ENCODE results near the gene KIF18B.
A peak's percentile ranks its signal among the peaks of the same experiment; 100 is the strongest.

KIF18B gene

DNA sequence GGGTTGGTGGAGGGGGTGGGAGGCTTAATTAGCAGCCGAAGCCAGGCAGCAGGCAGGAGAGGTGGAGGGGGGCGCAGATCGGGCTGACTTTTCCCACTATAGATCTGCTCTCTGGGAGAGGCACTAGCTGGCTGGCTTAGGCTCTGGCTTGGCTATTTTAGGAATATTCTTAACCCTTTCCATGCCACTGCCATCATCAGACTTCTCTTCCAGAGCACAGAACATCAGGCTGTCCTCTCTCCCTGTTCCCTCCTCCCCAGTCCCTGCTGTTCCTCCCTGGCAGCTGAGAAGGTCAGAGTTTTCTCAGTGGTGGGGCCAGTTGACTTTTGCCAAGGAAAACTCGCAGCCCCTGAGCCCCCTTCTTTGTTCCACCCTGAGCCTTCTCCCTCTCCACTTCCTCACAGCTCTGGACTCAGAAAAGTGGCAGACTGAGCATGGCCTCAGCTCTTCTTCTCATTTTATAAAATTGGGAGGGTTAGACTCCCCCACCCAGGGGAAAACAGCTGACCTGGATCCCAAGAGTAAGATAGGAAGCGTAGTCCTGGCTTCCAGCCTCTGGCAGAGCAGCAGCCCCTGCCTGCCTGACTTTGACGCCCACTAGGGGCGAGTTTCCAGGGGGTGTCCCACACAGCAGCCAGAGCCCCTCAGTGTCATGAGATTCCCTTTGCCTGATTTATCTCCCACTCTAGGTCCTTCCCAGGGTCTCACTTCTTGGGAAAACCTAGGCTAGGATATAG lies 30.4 kb upstream of the KIF18B start:
- H3K4me3 ChIP-seq (ENCODE audit: insufficient read length, low read depth), result no peak overlapping the region
- H3K9ac ChIP-seq (ENCODE audit: insufficient read length, low read depth), result no peak overlapping the region
- DNase-seq (ENCODE audit: low read depth, low spot score), result no peak
- no peaks in the 10 kb centered on the region for H3K36me3 ChIP-seq (ENCODE audit: insufficient read depth, insufficient read length, low read length)
- peaks cover 21% of the 10 kb centered on the region for H3K4me1 ChIP-seq (ENCODE audit: insufficient read depth, insufficient read length)
- H3K9me3 ChIP-seq (ENCODE audit: insufficient read depth, low read length), result no peaks in the 10 kb centered on the region
- no peak for TF ChIP-seq YY1 (IDR thresholded peaks at IDR 0.05; ENCODE audit: insufficient read depth, insufficient read length)
- TF ChIP-seq SUZ12 (IDR thresholded peaks at IDR 0.05; ENCODE audit: extremely low read depth, insufficient read depth, insufficient read length), result no peak
- no peak for TF ChIP-seq ZNF274 (IDR thresholded peaks at IDR 0.05; ENCODE audit: low read depth, low read length)
- H3K27me3 ChIP-seq (ENCODE audit: insufficient read depth, insufficient read length), result peaks cover 17% of the 10 kb centered on the region

DNA sequence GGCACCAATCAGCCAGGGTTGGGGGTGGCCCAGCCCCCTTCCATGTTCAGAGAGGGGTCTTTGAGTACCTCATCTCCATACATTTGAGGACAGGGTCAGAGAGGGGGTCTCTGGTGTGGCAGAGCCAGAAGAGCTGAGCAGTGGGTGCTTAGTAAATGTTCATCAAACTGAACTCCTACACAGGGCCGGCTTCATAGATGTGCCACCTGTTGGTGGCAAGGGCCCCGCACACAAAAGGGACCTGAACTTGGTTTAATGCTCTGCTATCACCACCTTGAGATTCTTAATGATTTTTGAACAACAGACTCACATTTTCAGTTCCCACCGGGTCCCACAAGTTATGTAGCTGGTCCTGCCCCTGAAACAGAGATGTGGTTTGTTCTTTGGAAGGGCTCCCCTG lies 29.5 kb upstream of the KIF18B start:
- Histone ChIP-seq H3K9me3 (ENCODE audit: insufficient read depth, low read length) (no peaks in the 10 kb centered on the region), H3K9ac (ENCODE audit: insufficient read length, low read depth) (no peak overlapping the region), H3K4me1 (ENCODE audit: insufficient read depth, insufficient read length) (peaks cover 21% of the 10 kb centered on the region), H3K27me3 (ENCODE audit: insufficient read depth, insufficient read length) (peaks cover 24% of the 10 kb centered on the region), H3K4me3 (ENCODE audit: insufficient read length, low read depth) (no peak overlapping the region), H3K36me3 (ENCODE audit: insufficient read depth, insufficient read length, low read length) (no peaks in the 10 kb centered on the region)
- DNase-seq (ENCODE audit: low read depth, low spot score), result no peak
- no peak for TF ChIP-seq YY1 (IDR thresholded peaks at IDR 0.05; ENCODE audit: insufficient read depth, insufficient read length)
- TF ChIP-seq SUZ12 (IDR thresholded peaks at IDR 0.05; ENCODE audit: extremely low read depth, insufficient read depth, insufficient read length), result no peak
- no peak for TF ChIP-seq ZNF274 (IDR thresholded peaks at IDR 0.05; ENCODE audit: low read depth, low read length)

DNA sequence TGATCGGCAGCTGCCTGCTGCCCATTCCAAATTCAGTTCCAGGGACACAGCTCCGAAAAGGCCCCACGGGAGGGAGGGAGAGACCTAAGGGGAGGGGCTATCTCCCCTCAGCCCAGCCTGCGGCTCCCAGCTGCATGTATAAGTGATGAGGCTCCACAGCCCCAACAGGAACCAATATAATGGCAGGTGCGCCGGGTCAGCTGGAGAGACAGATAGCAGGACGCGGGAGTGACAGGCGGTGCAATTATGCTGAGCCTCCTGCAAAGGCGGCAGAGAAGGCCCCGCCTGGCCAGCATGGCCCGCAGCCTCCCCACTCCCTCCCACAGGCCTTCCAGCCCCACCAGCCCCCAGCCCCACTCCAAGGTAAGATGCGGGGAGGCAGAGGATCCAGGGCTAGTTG lies 28.6 kb upstream of the KIF18B start:
- Histone ChIP-seq H3K36me3 (ENCODE audit: insufficient read depth, insufficient read length, low read length) (no peaks in the 10 kb centered on the region), H3K27me3 (ENCODE audit: insufficient read depth, insufficient read length) (peaks cover 33% of the 10 kb centered on the region), H3K4me1 (ENCODE audit: insufficient read depth, insufficient read length) (peaks cover 23% of the 10 kb centered on the region), H3K4me3 (ENCODE audit: insufficient read length, low read depth) (no peak overlapping the region), H3K9ac (ENCODE audit: insufficient read length, low read depth) (no peak overlapping the region), H3K9me3 (ENCODE audit: insufficient read depth, low read length) (no peaks in the 10 kb centered on the region)
- DNase-seq (ENCODE audit: low read depth, low spot score), result no peak
- TF ChIP-seq SUZ12 (IDR thresholded peaks at IDR 0.05; ENCODE audit: extremely low read depth, insufficient read depth, insufficient read length) (no peak), YY1 (IDR thresholded peaks at IDR 0.05; ENCODE audit: insufficient read depth, insufficient read length) (no peak), ZNF274 (IDR thresholded peaks at IDR 0.05; ENCODE audit: low read depth, low read length) (no peak)

DNA sequence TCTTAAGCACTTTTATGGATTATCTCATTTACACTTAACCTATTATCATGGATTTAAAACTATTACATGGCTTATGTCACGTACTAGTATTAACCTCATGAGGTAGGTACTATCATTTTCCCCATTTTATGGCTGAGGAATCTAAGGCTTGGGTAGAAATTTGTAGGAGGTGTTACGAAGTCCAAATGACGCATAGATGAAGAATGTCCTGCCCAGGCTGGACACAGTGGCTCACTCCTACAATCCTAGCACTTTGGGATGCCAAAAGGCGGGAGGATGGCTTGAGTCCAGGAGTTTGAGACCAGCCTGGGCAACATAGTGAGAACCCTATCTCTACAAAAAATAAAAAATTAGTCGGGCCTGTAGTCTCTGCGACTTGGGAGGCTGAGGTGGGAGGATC lies 25.4 kb upstream of the KIF18B start:
- no peak for DNase-seq (ENCODE audit: low read depth, low spot score)
- no peak overlapping the region for H3K4me3 ChIP-seq (ENCODE audit: insufficient read length, low read depth)

DNA sequence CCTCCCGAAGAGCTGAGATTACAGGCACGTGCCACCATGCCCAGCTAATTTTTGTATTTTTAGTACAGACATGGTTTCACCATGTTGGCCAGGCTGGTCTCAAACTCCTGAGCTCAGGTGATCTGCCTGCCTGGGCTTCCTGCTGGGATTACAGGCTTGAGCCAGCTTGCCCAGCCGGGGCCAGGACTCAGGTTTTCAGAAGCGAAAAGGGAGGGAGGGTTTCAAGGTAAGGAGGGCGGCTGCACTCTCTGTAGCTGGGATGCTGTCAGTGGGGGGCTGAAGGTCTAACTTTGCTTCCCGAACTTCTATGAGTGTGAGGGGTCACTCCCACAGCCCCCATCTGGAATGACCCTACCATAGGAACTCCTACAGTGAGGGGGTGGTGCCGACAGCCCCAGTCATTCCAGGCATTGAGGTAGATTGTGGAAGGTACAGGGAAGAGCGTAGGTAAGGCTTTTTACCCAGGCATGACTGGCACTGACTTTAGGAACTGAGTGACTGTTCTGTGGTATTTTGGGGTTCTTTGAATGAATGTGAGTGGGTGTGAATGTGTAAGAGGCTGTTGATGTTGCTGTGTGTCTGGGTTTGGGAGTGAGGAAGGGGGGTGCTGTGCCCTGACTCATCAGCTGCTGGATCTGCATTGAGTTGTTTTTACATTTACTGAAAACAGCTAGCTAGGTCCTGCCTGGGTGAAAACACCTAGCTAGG lies 24.4 kb upstream of the KIF18B start:
- H3K4me3 ChIP-seq (ENCODE audit: insufficient read length, low read depth), result peak overlapping the region; percentile 9
- H3K27me3 ChIP-seq (ENCODE audit: insufficient read depth, insufficient read length), result peaks cover 60% of the 10 kb centered on the region
- H3K36me3 ChIP-seq (ENCODE audit: insufficient read depth, insufficient read length, low read length), result no peaks in the 10 kb centered on the region
- no peak for DNase-seq (ENCODE audit: low read depth, low spot score)
- no peak for TF ChIP-seq SUZ12 (IDR thresholded peaks at IDR 0.05; ENCODE audit: extremely low read depth, insufficient read depth, insufficient read length)
- TF ChIP-seq ZNF274 (IDR thresholded peaks at IDR 0.05; ENCODE audit: low read depth, low read length), result no peak
- no peak for TF ChIP-seq YY1 (IDR thresholded peaks at IDR 0.05; ENCODE audit: insufficient read depth, insufficient read length)
- H3K9me3 ChIP-seq (ENCODE audit: insufficient read depth, low read length), result no peaks in the 10 kb centered on the region
- H3K4me1 ChIP-seq (ENCODE audit: insufficient read depth, insufficient read length), result peaks cover 14% of the 10 kb centered on the region
- no peak overlapping the region for H3K9ac ChIP-seq (ENCODE audit: insufficient read length, low read depth)

More for the DNA sequence above, 25.4 kb upstream of the KIF18B start:
- peaks cover 18% of the 10 kb centered on the region for H3K4me1 ChIP-seq (ENCODE audit: insufficient read depth, insufficient read length)
- H3K9ac ChIP-seq (ENCODE audit: insufficient read length, low read depth), result no peak overlapping the region
- TF ChIP-seq ZNF274 (IDR thresholded peaks at IDR 0.05; ENCODE audit: low read depth, low read length) (no peak), YY1 (IDR thresholded peaks at IDR 0.05; ENCODE audit: insufficient read depth, insufficient read length) (no peak), SUZ12 (IDR thresholded peaks at IDR 0.05; ENCODE audit: extremely low read depth, insufficient read depth, insufficient read length) (no peak)
- no peaks in the 10 kb centered on the region for H3K36me3 ChIP-seq (ENCODE audit: insufficient read depth, insufficient read length, low read length)
- peaks cover 52% of the 10 kb centered on the region for H3K27me3 ChIP-seq (ENCODE audit: insufficient read depth, insufficient read length)
- no peaks in the 10 kb centered on the region for H3K9me3 ChIP-seq (ENCODE audit: insufficient read depth, low read length)

DNA sequence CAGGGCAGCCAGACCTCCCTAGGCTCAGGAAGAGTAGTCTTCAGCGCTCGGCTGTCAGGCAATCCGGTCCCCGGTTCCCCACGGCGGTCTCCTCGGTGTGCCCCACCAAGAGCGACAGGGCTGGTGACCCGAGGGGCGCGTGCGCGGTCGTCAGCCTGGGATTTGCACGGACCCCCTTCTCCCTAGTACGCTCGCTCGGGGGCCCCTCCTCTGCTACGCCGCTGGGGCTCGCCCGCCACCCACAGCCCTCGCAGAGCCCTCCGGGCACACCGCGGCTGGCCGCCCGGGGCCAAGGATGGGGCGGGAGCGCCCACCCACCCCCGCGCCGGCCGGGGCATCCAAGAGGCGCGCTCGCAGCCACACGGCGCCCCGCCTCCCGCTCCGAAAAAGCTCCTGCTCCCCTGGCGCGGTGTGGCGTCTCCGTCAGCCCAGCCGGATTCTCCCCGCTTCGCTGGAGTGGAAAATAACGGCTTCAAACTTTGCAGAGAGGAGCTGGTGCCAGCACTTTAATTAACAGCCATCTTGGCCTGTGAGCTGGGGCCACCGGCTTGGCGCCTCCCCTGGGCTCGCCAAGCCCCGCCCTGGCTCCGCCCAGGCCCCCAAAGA lies 22.7 kb upstream of the KIF18B start:
- Histone ChIP-seq H3K36me3 (ENCODE audit: insufficient read depth, insufficient read length, low read length) (no peaks in the 10 kb centered on the region), H3K9ac (ENCODE audit: insufficient read length, low read depth) (peak overlapping the region; percentile 78), H3K4me3 (ENCODE audit: insufficient read length, low read depth) (peak overlapping the region; percentile 56), H3K9me3 (ENCODE audit: insufficient read depth, low read length) (peaks cover 6% of the 10 kb centered on the region; the same call in 1 of the 2 replicates), H3K4me1 (ENCODE audit: insufficient read depth, insufficient read length) (peaks cover 13% of the 10 kb centered on the region), H3K27me3 (ENCODE audit: insufficient read depth, insufficient read length) (peaks cover 74% of the 10 kb centered on the region)
- DNase-seq (ENCODE audit: low read depth, low spot score), result no peak
- TF ChIP-seq ZNF274 (IDR thresholded peaks at IDR 0.05; ENCODE audit: low read depth, low read length) (no peak), YY1 (IDR thresholded peaks at IDR 0.05; ENCODE audit: insufficient read depth, insufficient read length) (no peak), SUZ12 (IDR thresholded peaks at IDR 0.05; ENCODE audit: extremely low read depth, insufficient read depth, insufficient read length) (no peak)

All from NT2/D1 (cell line).